ENCODE measurements around the gene NME5.
"Not testable (repeated sequence)": the region's sequence is repeated elsewhere in the genome, so short reads cannot be mapped to it uniquely, and the experiment has no call there.

The NME5 gene

GRCh38 chr5:138070026-138070425, 69.2 kb downstream of the NME5 start:
- not testable (repeated sequence) for DNase-seq

- peak; percentile 59 for DNase-seq
These were observed 70.3 kb downstream of the NME5 start for GRCh38 chr5:138068742-138069600.

GRCh38 chr5:138067945-138068344, 71.3 kb downstream of the NME5 start:
- no peak for DNase-seq

All from CD4-positive, alpha-beta T cell treated with Interferon gamma for 1 hour (primary cell).